Measurements from ENCODE around the gene KERA.
"Not testable (repeated sequence)": the region's sequence is repeated elsewhere in the genome, so short reads cannot be mapped to it uniquely, and the experiment has no call there.

Gene KERA

GRCh38 chr12:91057368-91058165, at the start of gene KERA:
Gene KERA, minus strand, starts transcription at chr12:91058024. Its CDS starts 1,743 bp downstream, at chr12:91056281.
- DNase-seq (ENCODE audit: low read depth in 2 of 2, low spot score in 1 of 2), result no peak

GRCh38 chr12:91106283-91106682, 48.5 kb upstream of the KERA start:
- no peak for DNase-seq (ENCODE audit: low read depth in 2 of 2, low spot score in 1 of 2)

- no peak for DNase-seq (ENCODE audit: low read depth in 2 of 2, low spot score in 1 of 2)
These were observed 48.0 kb upstream of the KERA start for GRCh38 chr12:91105807-91106206.

- no peak for DNase-seq (ENCODE audit: low read depth in 2 of 2, low spot score in 1 of 2)
These were observed 47.1 kb upstream of the KERA start for GRCh38 chr12:91104812-91105466.

- DNase-seq (ENCODE audit: low read depth in 2 of 2, low spot score in 1 of 2), result no peak
These were observed 45.8 kb upstream of the KERA start for GRCh38 chr12:91103624-91104023.

- DNase-seq (ENCODE audit: low read depth in 2 of 2, low spot score in 1 of 2), result no peak
These were observed 45.3 kb upstream of the KERA start for GRCh38 chr12:91103101-91103500.

- no peak for DNase-seq (ENCODE audit: low read depth in 2 of 2, low spot score in 1 of 2)
These were observed 43.1 kb upstream of the KERA start for GRCh38 chr12:91100906-91101305.

- DNase-seq (ENCODE audit: low read depth in 2 of 2, low spot score in 1 of 2), result no peak
These were observed 42.0 kb upstream of the KERA start for GRCh38 chr12:91099836-91100235.

- DNase-seq (ENCODE audit: low read depth in 2 of 2, low spot score in 1 of 2), result no peak
These were observed 41.5 kb upstream of the KERA start for GRCh38 chr12:91099341-91099740.

GRCh38 chr12:91098941-91099340, 41.1 kb upstream of the KERA start:
- no peak for DNase-seq (ENCODE audit: low read depth in 2 of 2, low spot score in 1 of 2)

GRCh38 chr12:91098461-91098860, 40.6 kb upstream of the KERA start:
- no peak for DNase-seq (ENCODE audit: low read depth in 2 of 2, low spot score in 1 of 2)

GRCh38 chr12:91094957-91095356, 37.1 kb upstream of the KERA start:
- DNase-seq (ENCODE audit: low read depth in 2 of 2, low spot score in 1 of 2), result no peak

- no peak for DNase-seq (ENCODE audit: low read depth in 2 of 2, low spot score in 1 of 2)
These were observed 36.3 kb upstream of the KERA start for GRCh38 chr12:91094032-91094662.

GRCh38 chr12:91093341-91093740, 35.5 kb upstream of the KERA start:
- no peak for DNase-seq (ENCODE audit: low read depth in 2 of 2, low spot score in 1 of 2)

GRCh38 chr12:91091916-91092715, 34.3 kb upstream of the KERA start:
- no peak for DNase-seq (ENCODE audit: low read depth in 2 of 2, low spot score in 1 of 2)

- DNase-seq (ENCODE audit: low read depth in 2 of 2, low spot score in 1 of 2), result not testable (repeated sequence)
These were observed 32.1 kb upstream of the KERA start for GRCh38 chr12:91089953-91090352.

GRCh38 chr12:91080041-91080440, 22.2 kb upstream of the KERA start:
- no peak for DNase-seq (ENCODE audit: low read depth in 2 of 2, low spot score in 1 of 2)

GRCh38 chr12:91078501-91078900, 20.7 kb upstream of the KERA start:
- no peak for DNase-seq (ENCODE audit: low read depth in 2 of 2, low spot score in 1 of 2)

GRCh38 chr12:91077228-91077954, 19.6 kb upstream of the KERA start:
- no peak for DNase-seq (ENCODE audit: low read depth in 2 of 2, low spot score in 1 of 2)

GRCh38 chr12:91074851-91075250, 17.0 kb upstream of the KERA start:
- no peak for DNase-seq (ENCODE audit: low read depth in 2 of 2, low spot score in 1 of 2)
